Inflammatory macrophage treated with lipopolysaccharide for 4 hours (primary cell): ENCODE measurements around the gene GJC1.

Source experiments
- DNase-seq: peaks from one replicate; pipeline ENCODE4 v3.0.0-alpha.2; 2020

Gene GJC1

DNA sequence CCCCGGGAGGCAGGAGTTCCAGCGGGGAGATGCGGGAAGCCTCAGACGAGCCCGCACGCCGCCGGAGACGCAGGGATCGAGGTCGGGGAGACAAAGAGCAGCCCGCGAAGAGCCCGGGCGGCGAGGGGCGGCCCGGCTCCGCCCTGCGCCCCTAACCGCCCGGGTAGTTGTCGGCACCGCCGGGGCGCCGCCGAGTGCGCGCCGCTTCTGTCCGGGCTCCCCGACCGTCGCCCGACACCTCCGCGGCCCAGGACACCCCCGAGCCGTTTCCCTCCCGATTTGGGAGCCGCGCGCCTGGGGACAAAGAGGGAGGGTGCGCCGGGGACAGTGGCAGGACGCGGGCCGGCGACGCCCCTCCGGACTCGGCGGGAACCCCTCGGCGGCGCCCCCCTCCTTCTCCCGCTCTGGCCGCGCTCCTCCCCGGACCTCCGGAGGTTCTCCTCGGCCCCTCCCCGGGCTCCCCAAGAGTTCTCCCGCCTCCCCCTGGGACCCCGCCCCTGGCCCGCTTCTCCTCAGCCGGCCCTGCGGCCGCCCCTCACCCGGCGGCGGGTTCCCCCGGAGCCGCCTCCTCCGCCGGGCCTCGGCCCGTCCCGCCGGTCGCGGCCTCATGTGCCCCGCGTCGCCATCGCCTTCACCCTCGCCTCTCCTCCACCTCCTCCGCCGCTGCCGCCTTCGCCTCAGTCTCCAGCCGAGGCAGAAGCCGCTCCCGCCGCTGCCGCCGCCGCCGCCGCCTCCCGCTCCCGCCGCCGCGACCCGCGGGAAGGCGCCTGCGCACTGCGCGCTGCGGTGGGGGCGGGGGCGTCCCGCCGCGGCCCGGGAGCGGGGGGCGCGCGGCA is at the start of gene GJC1:
GJC1 (minus strand) TSS at position 765 of the 836 bp plus-strand sequence. CDS start 24,470 bp downstream, outside the sequence.
- DNase-seq: peak; percentile 7

GRCh38 chr17:44879376-44879775 is 49.3 kb upstream of the GJC1 start:
- DNase-seq: no peak

DNA sequence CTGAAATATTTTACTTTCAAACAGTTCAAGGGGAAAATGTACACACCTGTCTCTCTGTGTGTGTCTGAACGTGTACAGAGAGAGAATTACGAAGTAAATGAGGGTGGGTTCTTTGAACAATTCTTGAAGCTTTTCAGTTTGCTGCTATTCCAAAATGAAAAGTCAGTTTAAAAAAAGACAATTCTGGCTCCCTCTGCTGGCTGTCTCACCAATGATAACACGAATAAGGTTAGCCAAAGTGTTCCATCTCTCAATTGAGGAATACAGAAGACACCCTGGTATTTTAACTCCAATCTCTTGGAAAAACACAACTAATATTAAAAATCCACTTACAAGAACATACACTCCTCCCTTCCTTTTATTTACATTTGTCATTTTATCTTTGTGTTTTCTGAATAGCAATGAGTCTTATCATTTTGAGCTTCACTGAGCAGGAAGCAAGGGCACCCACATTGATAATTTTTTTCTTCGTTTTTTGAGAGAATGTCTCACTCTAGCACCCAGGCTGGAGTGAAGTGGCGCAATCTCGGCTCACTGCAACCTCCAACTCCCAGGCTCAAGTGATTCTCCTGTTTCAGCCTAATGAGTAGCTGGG is 48.6 kb upstream of the GJC1 start:
- DNase-seq: peak; percentile 32

DNA sequence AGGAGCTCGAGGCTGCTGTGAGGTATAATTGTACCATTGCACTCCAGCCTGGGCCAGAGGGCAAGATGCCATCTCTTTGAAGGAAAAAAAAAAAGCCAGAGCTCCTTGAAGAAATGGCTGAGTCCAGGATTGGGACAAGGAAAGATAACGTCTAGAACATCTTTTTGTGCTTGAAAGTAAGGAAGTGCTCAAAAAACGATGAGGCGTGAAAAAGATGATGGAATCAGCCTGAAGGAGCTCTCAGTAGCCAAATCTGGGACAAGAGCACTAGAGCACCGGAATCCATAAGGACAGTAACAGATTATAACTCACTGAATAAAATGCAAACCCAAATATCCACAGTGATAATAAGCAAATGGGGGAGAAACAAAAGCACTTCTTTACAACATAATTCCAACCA is 47.0 kb upstream of the GJC1 start:
- no peak for DNase-seq

DNA sequence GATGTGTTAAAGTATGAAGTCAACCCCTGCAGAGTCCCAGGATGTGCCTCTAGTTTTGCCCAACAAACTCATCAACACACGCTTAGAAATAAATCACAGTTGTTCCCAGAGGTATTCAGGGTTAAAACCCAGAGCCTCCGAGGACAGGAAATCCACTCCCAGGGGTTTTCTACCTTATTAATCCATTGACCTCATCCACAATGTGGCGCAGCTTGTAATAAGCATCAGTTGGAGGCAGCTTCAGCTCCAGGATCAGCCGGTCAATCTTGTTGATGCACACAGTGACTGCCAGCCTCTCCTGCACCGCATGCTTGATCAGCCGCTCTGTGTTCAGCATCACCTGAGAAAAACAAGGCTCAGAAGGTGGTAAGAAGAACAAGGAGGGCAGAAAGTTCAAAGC is 45.7 kb upstream of the GJC1 start:
- no peak for DNase-seq

- no peak for DNase-seq
Measured at GRCh38 chr17:44872131-44872768, 42.2 kb upstream of the GJC1 start.

DNA sequence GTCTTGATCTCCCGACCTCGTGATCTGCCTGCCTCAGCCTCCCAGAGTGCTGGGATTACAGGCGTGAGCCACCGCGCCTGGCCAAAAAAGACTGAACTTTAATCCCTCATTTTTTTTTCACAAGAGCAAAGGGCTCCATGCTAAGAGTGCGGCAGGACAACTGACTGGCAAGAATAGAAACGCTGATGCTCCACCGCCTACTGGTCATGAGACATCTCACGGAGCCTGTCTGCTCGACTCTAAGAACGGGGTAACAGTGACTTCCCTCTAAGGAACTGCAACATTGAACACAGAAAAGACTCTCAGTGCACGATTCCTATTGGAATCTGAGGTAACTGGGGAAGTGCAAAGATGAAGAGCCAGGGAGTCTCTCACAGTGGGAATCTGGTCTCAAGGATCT is 41.5 kb upstream of the GJC1 start:
- no peak for DNase-seq

DNA sequence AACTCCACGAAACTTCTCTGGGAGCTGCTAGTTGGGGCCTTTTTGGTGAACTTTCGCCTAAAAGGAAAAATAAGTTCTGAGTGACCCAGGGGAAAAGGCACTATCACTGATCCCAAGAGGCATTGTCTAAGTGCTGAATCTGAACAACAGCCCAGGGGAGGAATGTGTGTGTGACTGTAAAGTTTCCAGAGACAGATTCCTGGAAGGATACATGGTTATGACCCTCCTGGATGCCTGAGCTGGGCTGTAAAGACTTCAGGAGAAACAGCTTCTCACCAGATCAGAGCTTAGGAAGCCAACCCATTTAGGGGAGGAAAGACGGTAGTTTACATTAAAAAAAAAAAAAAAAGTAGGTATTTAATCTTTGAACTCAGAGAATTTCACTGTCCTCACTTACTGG is 37.8 kb upstream of the GJC1 start:
- DNase-seq: no peak

DNA sequence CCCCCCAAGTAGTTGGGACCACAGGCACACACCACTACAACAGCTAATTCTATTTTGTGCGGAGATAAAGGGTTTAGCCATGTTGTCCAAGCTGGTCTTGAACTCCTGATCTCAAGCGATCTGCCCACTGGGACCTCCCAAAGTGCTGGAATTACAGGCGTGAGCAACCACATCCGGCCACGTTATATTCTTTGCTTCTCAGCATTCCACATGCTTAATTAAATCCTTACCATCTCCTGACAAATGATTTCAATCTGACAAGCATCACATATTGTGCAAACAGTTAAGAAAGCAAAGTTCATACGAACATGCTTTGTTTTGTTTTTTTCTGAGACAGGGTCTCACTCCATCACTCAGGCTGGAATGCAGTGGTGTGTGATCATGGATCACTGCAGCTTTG is 35.8 kb upstream of the GJC1 start:
- DNase-seq: no peak

GRCh38 chr17:44865231-44865660 is 35.2 kb upstream of the GJC1 start:
- peak; percentile 68 for DNase-seq

DNA sequence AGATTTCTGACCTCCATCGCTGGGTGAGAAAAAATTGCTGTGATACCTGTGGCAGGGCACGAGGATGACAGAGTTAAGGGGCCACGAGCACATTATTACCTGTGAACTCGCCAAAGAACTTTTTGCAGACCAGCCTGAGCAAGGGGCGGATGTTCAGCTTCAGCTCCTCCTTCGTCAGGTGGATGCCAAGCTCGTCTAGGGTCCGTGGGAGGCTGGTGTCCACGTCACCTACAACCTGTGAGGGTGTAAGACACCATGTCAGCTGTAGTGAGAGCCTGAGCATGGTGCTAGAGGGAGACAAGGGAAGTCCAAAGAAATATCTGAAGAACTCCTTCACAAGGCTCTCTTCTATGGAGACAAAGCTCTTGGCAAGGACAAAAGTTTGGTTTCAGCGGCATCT is 34.7 kb upstream of the GJC1 start:
- DNase-seq: no peak

GRCh38 chr17:44863061-44863918 is 33.2 kb upstream of the GJC1 start:
- DNase-seq: no peak

GRCh38 chr17:44862278-44862914 is 32.3 kb upstream of the GJC1 start:
- DNase-seq: no peak

GRCh38 chr17:44859701-44860100 is 29.6 kb upstream of the GJC1 start:
- DNase-seq: no peak

- DNase-seq: no peak
Measured at GRCh38 chr17:44854192-44854591, 24.1 kb upstream of the GJC1 start.

- DNase-seq: no peak
Measured at GRCh38 chr17:44850612-44851011, 20.5 kb upstream of the GJC1 start.

GRCh38 chr17:44850025-44850424 is 19.9 kb upstream of the GJC1 start:
- DNase-seq: no peak

GRCh38 chr17:44848961-44849489 is 18.9 kb upstream of the GJC1 start:
- no peak for DNase-seq

GRCh38 chr17:44848257-44848795 is 18.2 kb upstream of the GJC1 start:
- DNase-seq: no peak

DNA sequence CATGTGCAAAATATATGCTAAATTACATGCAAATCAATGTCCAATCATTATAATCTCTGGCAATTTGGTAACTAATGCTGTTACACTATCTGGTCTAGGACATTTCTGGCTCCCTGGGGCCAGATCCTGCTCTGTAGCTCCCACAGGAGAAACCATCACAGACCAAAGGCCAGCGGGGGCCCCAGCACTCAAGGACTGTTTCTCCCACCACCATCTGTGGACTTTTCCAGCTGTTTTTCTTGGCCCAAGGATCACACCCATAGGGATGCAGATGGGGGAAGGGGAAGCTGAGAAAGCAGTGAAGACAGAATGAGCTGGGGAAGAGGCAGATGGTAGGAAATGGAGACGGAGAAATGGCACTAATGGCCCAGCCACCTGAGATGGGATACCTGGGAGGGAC is 17.5 kb upstream of the GJC1 start, which contains the start of gene HIGD1B:
HIGD1B (plus strand) TSS at position 298 of the 400 bp plus-strand sequence. CDS start 270 bp downstream, outside the sequence.
- no peak for DNase-seq

DNA sequence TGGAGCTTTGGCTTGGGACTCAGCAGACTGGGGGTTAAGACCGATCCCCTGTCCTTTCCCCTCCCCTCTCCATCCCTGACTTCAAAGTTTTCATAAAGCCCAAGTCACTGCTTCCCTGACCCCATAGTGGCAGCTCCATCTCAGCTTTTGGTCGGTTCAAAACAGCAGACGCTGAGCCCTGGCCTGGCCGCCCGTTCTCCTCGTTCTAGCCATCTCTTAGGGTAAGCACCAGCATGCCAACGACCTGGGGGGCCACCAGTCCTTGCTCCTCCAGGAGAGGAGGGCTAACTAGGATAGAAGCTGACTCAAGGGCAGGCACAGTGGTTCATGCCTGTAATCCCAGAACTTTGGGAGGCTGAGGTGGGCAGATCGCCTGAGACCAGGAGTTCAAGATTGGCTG is 16.1 kb upstream of the GJC1 start:
- DNase-seq: no peak

- DNase-seq: no peak
Measured at GRCh38 chr17:44844390-44844830, 14.3 kb upstream of the GJC1 start.
